Myocyte (in vitro differentiated cells): Measurements from ENCODE around the gene ITM2C. TPM values are rescaled to one million over a fixed set of nuclear protein-coding genes. Genes with fewer than 3 reads are reported as not detected.

ENCODE experiments used
- DNase-seq: peaks from one replicate; pipeline ENCODE4 v3.0.0-alpha.2; 2012; ENCODE audit warnings: low read depth
- total RNA-seq: library from RNA; depleted of rRNA; stranded (reverse); fragments of >200 nt; gene quantifications from 2 replicates; pipeline ENCODE4 v1.2.3, GENCODE V29; 2014

ITM2C gene
- total RNA-seq, 1 donor from 2014 or later, result 203 TPM

DNA sequence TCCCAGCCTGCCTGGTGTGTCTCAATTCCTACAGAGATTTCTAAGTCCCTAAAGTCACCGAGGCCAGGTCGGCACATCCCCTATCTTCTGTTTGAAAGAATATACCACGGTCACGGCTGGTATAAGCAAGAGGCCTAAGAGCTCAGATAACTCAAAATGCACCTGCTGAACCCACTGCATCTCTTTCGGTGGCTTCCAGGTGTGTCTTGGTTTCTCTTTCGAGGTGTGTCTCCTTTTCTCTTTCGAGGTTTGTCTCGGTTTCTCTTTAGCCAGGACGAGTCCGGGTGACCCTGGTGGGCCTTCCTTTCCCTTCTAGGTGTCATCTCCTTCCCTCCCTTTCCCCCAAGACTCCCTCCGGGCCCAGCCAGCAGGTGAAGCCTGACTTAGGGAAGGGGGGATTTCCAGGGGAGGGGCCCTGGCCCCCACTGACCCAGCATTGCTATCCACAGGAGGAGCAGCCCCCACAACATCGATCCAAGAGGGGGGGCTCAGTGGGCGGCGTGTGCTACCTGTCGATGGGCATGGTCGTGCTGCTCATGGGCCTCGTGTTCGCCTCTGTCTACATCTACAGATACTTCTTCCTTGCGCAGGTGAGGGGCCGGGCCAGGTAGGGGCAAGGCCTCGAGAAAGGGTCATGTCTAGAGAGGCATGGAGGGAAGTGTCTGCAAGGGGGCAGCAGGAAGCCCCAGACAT, 8.4 kb downstream of the ITM2C start:
- DNase-seq, result no peak

GRCh38 chr2:230873661-230874401, 9.1 kb downstream of the ITM2C start:
- no peak for DNase-seq

GRCh38 chr2:230874456-230874855, 9.7 kb downstream of the ITM2C start:
- DNase-seq, result no peak

DNA sequence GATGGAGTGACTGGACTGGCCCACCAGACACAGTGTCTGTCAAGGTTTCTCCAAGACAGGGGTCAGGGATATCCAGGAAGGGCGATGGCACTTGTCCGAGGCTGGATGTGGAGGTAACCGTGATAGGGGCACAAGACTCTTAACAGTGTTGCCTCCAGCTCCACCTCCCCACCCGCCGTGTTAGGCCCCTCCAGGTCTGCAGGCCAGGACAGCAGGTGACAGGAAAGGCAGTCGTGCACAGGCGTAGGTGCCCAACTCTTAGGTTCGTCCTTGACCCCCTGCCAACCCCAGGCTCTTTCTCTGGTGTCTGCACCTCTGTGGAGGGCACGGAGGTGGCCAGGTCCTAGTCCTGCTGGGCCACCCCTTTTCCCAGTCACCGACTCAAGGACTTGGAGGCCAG, 10.1 kb downstream of the ITM2C start:
- DNase-seq, result no peak

GRCh38 chr2:230875347-230876315, 10.9 kb downstream of the ITM2C start:
- no peak for DNase-seq

DNA sequence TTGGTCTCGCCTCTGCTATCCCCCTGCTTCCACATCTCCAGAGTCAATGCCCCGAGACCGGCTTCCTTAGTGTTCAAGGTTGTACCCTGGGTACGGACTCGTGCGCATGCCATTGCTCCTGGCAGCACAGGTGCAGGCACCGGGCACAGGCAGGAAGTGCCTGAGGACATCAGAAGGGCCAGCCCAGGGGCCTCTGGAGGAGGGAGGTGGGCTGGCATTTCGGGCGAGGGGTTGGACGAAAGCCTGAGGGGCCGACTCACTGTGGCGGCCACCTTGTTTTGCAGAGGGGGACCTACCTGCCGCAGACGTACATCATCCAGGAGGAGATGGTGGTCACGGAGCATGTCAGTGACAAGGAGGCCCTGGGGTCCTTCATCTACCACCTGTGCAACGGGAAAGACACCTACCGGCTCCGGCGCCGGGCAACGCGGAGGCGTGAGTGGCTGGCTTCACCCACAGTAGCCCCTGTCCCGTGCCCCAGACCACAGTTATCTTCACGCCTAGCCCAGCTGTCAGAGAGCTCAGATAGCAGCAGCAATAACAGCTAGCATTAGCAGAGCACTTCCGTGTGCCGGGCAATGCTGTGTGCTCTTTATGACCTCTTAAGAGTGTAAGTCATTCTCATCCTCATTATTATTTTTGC, 12.5 kb downstream of the ITM2C start:
- DNase-seq, result peak; percentile 67

DNA sequence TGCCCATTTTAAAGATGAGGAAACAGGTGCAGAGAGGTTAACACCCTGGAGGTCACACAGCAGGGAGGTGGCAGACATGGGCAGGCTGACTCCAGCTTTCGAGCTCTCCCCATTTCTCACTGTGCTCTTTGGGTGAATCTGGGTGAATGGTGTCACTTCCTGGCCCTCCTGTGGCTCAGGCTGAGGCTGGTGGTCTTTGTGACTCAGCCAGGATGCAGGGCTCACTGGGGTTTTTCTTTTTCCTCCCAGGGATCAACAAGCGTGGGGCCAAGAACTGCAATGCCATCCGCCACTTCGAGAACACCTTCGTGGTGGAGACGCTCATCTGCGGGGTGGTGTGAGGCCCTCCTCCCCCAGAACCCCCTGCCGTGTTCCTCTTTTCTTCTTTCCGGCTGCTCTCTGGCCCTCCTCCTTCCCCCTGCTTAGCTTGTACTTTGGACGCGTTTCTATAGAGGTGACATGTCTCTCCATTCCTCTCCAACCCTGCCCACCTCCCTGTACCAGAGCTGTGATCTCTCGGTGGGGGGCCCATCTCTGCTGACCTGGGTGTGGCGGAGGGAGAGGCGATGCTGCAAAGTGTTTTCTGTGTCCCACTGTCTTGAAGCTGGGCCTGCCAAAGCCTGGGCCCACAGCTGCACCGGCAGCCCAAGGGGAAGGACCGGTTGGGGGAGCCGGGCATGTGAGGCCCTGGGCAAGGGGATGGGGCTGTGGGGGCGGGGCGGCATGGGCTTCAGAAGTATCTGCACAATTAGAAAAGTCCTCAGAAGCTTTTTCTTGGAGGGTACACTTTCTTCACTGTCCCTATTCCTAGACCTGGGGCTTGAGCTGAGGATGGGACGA, 13.2 kb downstream of the ITM2C start:
- DNase-seq, result no peak

DNA sequence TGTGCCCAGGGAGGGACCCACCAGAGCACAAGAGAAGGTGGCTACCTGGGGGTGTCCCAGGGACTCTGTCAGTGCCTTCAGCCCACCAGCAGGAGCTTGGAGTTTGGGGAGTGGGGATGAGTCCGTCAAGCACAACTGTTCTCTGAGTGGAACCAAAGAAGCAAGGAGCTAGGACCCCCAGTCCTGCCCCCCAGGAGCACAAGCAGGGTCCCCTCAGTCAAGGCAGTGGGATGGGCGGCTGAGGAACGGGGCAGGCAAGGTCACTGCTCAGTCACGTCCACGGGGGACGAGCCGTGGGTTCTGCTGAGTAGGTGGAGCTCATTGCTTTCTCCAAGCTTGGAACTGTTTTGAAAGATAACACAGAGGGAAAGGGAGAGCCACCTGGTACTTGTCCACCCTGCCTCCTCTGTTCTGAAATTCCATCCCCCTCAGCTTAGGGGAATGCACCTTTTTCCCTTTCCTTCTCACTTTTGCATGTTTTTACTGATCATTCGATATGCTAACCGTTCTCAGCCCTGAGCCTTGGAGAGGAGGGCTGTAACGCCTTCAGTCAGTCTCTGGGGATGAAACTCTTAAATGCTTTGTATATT, 14.0 kb downstream of the ITM2C start:
- DNase-seq, result no peak

- DNase-seq, result no peak
Observed at GRCh38 chr2:230879271-230879882, 14.6 kb downstream of the ITM2C start.

- DNase-seq, result no peak
Observed at GRCh38 chr2:230879891-230880290, 15.1 kb downstream of the ITM2C start.

DNA sequence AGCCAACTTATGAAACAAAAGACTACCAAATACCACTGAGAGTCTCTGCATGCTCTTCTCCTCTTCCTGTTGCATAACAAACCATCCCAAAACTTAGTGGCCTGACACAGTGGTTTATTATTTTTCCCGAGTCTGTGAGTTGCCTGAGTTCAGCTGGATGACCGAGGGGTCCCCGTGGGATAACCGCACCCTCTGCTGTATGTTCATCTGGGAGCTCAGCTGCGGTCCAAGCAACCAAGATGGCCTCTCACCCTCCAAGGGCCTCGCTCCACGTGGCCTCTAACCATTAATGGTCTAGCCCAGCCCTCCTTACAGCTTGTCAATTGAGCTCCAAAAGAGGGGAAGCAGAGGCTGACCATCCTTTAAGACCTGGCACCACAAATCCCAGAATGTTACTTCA, 17.1 kb downstream of the ITM2C start:
- no peak for DNase-seq

- DNase-seq, result no peak
Observed at GRCh38 chr2:230885463-230886130, 20.9 kb downstream of the ITM2C start.

- DNase-seq, result no peak
Observed at GRCh38 chr2:230886206-230886605, 21.5 kb downstream of the ITM2C start.

- DNase-seq, result no peak
Observed at GRCh38 chr2:230886671-230887071, 21.9 kb downstream of the ITM2C start.

- no peak for DNase-seq
Observed at GRCh38 chr2:230887342-230887741, 22.6 kb downstream of the ITM2C start.

DNA sequence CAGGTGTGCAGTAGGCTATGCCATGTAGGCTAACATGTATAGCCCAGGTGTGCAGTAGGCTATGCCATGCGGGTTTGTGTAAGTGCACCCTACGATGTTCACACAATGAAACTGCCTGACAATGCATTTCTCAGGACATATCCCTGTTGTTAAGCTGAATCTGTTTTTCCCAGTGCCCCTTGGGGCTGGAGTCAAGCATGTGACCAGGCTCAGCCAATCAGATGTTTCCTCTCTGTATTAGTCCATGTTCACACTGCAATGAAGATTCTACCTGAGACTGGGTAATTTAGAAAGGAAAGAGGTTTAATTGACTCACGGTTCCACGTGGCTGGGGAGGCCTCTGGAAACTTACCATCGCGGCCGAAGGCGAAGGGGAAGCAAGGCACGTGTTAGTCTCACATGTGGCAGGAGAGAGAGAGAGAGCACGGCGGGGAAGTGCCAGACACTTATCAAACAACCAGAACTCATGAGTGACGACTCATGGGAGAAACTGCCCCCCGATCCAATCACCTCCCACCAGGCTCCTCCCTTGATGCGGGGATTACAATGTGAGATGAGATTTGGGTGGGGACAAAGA, 24.2 kb downstream of the ITM2C start:
- no peak for DNase-seq

DNA sequence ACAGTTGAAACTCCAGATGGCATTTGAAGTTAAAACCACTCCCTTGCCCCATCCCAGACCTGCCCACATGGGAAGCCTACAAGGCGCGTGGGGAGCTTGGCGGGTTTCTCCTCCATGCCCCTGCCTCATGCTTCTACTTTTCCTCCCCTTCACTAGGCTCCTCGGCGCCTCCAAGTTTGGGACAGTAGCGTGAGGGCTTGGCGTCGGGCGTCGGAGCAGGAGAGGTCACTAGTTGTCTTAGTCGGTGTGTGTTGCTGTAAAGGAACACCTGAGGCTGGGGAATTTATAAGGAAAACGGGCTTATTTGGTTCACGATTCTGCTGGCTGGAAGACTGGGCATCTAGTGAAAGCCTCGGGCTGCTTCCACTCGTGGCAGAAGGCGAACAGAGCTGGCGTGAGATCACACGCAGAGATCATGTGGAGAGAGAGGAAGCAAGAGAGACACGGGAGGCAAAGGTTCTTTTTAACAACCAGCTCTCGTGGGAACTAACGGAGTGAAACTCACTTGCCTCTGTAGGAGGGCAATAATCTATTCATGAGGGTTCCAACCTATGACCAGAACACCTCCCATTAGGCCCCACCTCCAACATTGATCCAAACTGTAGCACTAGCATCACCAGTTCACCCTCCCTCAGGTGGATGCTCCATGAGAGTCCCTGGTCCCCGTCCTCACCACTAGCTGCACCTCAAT, 25.3 kb downstream of the ITM2C start:
- no peak for DNase-seq

DNA sequence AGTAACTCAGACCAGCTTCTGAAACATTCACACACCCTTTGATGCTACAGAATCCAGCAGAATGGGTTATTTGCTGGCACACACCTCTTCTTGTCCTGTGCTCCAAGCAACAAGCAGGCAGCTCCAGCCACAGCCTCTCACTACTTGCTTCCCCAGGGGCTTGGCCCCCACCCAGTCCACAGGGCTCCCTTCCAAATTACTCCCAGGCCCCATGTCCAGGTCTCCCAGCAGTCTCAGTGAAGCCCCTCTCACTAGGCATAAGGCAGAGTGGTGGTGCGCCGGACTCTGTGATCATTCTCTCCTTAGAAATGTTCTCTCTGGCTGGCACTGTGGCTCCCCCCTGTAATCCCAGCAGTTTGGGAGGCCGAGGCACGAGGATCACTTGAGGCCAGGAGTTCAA, 25.9 kb downstream of the ITM2C start:
- DNase-seq, result no peak
